ENCODE results near the gene PTPRJ. TPM values are rescaled to one million over a fixed set of nuclear protein-coding genes. Genes with fewer than 3 reads are reported as not detected.

The PTPRJ gene
- total and polyA plus RNA-seq, 2 donors: 3.1 to 18.2 TPM

- WGBS: 79% methylated on average over 6 of the region's 6 CpGs
- H3K4me3 ChIP-seq (ENCODE audit: low read depth, low read length): no peak overlapping the region
- no peak for DNase-seq (ENCODE audit: extremely low spot score)
- H3K27ac ChIP-seq (ENCODE audit: low read depth): no peak overlapping the region
- no peaks in the 10 kb centered on the region for H3K36me3 ChIP-seq (ENCODE audit: insufficient read depth)
- no peaks in the 10 kb centered on the region for H3K4me1 ChIP-seq (ENCODE audit: insufficient read depth)
These were observed 96.9 kb downstream of the PTPRJ start for GRCh38 chr11:48077251-48077650.

- Histone ChIP-seq H3K36me3 (ENCODE audit: insufficient read depth) (no peaks in the 10 kb centered on the region), H3K4me3 (ENCODE audit: low read depth, low read length) (no peak overlapping the region), H3K4me1 (ENCODE audit: insufficient read depth) (no peaks in the 10 kb centered on the region), H3K27ac (ENCODE audit: low read depth) (no peak overlapping the region)
- WGBS: 98% methylated on average over 1 of the region's 1 CpG
- DNase-seq (ENCODE audit: extremely low spot score): no peak
These were observed 98.3 kb downstream of the PTPRJ start for GRCh38 chr11:48078689-48079088.

GRCh38 chr11:48079596-48079995, 99.2 kb downstream of the PTPRJ start:
- no peak for DNase-seq (ENCODE audit: extremely low spot score)
- Histone ChIP-seq H3K36me3 (ENCODE audit: insufficient read depth) (no peaks in the 10 kb centered on the region), H3K4me1 (ENCODE audit: insufficient read depth) (no peaks in the 10 kb centered on the region), H3K4me3 (ENCODE audit: low read depth, low read length) (no peak overlapping the region), H3K27ac (ENCODE audit: low read depth) (no peak overlapping the region)
- WGBS: 88% methylated on average over 6 of the region's 6 CpGs

GRCh38 chr11:48080301-48080861, 100.0 kb downstream of the PTPRJ start:
- no peak overlapping the region for H3K4me3 ChIP-seq (ENCODE audit: low read depth, low read length)
- H3K27ac ChIP-seq (ENCODE audit: low read depth): no peak overlapping the region
- 88% methylated on average over 6 of the region's 6 CpGs for WGBS
- DNase-seq (ENCODE audit: extremely low spot score): no peak
- no peaks in the 10 kb centered on the region for H3K36me3 ChIP-seq (ENCODE audit: insufficient read depth)
- H3K4me1 ChIP-seq (ENCODE audit: insufficient read depth): no peaks in the 10 kb centered on the region

- no peaks in the 10 kb centered on the region for H3K4me1 ChIP-seq (ENCODE audit: insufficient read depth)
- H3K27ac ChIP-seq (ENCODE audit: low read depth): no peak overlapping the region
- DNase-seq (ENCODE audit: extremely low spot score): no peak
- 27% methylated on average over 19 of the region's 19 CpGs for WGBS
- H3K4me3 ChIP-seq (ENCODE audit: low read depth, low read length): no peak overlapping the region
- H3K36me3 ChIP-seq (ENCODE audit: insufficient read depth): no peaks in the 10 kb centered on the region
These were observed 101.0 kb downstream of the PTPRJ start for GRCh38 chr11:48081151-48082010.

- 98% methylated on average over 2 of the region's 2 CpGs for WGBS
- no peak for DNase-seq (ENCODE audit: extremely low spot score)
- Histone ChIP-seq H3K4me3 (ENCODE audit: low read depth, low read length) (no peak overlapping the region), H3K27ac (ENCODE audit: low read depth) (no peak overlapping the region), H3K36me3 (ENCODE audit: insufficient read depth) (no peaks in the 10 kb centered on the region), H3K4me1 (ENCODE audit: insufficient read depth) (no peaks in the 10 kb centered on the region)
These were observed 102.4 kb downstream of the PTPRJ start for GRCh38 chr11:48082771-48083170.

GRCh38 chr11:48083421-48083820, 103.1 kb downstream of the PTPRJ start:
- DNase-seq (ENCODE audit: extremely low spot score): no peak
- Histone ChIP-seq H3K4me1 (ENCODE audit: insufficient read depth) (no peaks in the 10 kb centered on the region), H3K27ac (ENCODE audit: low read depth) (no peak overlapping the region), H3K4me3 (ENCODE audit: low read depth, low read length) (no peak overlapping the region), H3K36me3 (ENCODE audit: insufficient read depth) (no peaks in the 10 kb centered on the region)

GRCh38 chr11:48085688-48086087, 105.3 kb downstream of the PTPRJ start:
- Histone ChIP-seq H3K27ac (ENCODE audit: low read depth) (no peak overlapping the region), H3K4me3 (ENCODE audit: low read depth, low read length) (no peak overlapping the region), H3K36me3 (ENCODE audit: insufficient read depth) (no peaks in the 10 kb centered on the region), H3K4me1 (ENCODE audit: insufficient read depth) (no peaks in the 10 kb centered on the region)
- DNase-seq (ENCODE audit: extremely low spot score): no peak
- 93% methylated on average over 4 of the region's 4 CpGs for WGBS

- no peak for DNase-seq (ENCODE audit: extremely low spot score)
- Histone ChIP-seq H3K4me3 (ENCODE audit: low read depth, low read length) (no peak overlapping the region), H3K4me1 (ENCODE audit: insufficient read depth) (no peaks in the 10 kb centered on the region), H3K36me3 (ENCODE audit: insufficient read depth) (no peaks in the 10 kb centered on the region), H3K27ac (ENCODE audit: low read depth) (no peak overlapping the region)
- 91% methylated on average over 2 of the region's 2 CpGs for WGBS
These were observed 107.1 kb downstream of the PTPRJ start for GRCh38 chr11:48087422-48087821.

- DNase-seq (ENCODE audit: extremely low spot score): no peak
- H3K27ac ChIP-seq (ENCODE audit: low read depth): no peak overlapping the region
- 43% methylated on average over 6 of the region's 6 CpGs for WGBS
These were observed 107.8 kb downstream of the PTPRJ start for GRCh38 chr11:48087974-48088681.

GRCh38 chr11:48088682-48089050, 108.3 kb downstream of the PTPRJ start:
- Histone ChIP-seq H3K4me3 (ENCODE audit: low read depth, low read length) (no peak overlapping the region), H3K4me1 (ENCODE audit: insufficient read depth) (no peaks in the 10 kb centered on the region), H3K27ac (ENCODE audit: low read depth) (no peak overlapping the region), H3K36me3 (ENCODE audit: insufficient read depth) (no peaks in the 10 kb centered on the region)
- no peak for DNase-seq (ENCODE audit: extremely low spot score)
- WGBS: 80% methylated on average over 6 of the region's 6 CpGs

More at GRCh38 chr11:48087974-48088681, 107.8 kb downstream of the PTPRJ start:
- Histone ChIP-seq H3K4me1 (ENCODE audit: insufficient read depth) (no peaks in the 10 kb centered on the region), H3K36me3 (ENCODE audit: insufficient read depth) (no peaks in the 10 kb centered on the region), H3K4me3 (ENCODE audit: low read depth, low read length) (no peak overlapping the region)

GRCh38 chr11:48090174-48090573, 109.8 kb downstream of the PTPRJ start:
- Histone ChIP-seq H3K4me3 (ENCODE audit: low read depth, low read length) (no peak overlapping the region), H3K27ac (ENCODE audit: low read depth) (no peak overlapping the region), H3K4me1 (ENCODE audit: insufficient read depth) (no peaks in the 10 kb centered on the region), H3K36me3 (ENCODE audit: insufficient read depth) (no peaks in the 10 kb centered on the region)
- no peak for DNase-seq (ENCODE audit: extremely low spot score)
- WGBS: 88% methylated on average over 8 of the region's 8 CpGs

GRCh38 chr11:48091426-48092102, 111.2 kb downstream of the PTPRJ start:
- Histone ChIP-seq H3K4me1 (ENCODE audit: insufficient read depth) (no peaks in the 10 kb centered on the region), H3K4me3 (ENCODE audit: low read depth, low read length) (no peak overlapping the region), H3K36me3 (ENCODE audit: insufficient read depth) (no peaks in the 10 kb centered on the region), H3K27ac (ENCODE audit: low read depth) (no peak overlapping the region)
- DNase-seq (ENCODE audit: extremely low spot score): no peak
- 85% methylated on average over 4 of the region's 4 CpGs for WGBS

Measured in urinary bladder (tissue), 4 donors.